Effector CD4-positive, alpha-beta T cell (primary cell): ENCODE measurements around the gene TTLL7.
"Not testable (repeated sequence)": the region's sequence is repeated elsewhere in the genome, so short reads cannot be mapped to it uniquely, and the experiment has no call there.

Experiments
- DNase-seq: peaks from one replicate; pipeline ENCODE4 v3.0.0-alpha.2; 2020

The TTLL7 gene

DNA sequence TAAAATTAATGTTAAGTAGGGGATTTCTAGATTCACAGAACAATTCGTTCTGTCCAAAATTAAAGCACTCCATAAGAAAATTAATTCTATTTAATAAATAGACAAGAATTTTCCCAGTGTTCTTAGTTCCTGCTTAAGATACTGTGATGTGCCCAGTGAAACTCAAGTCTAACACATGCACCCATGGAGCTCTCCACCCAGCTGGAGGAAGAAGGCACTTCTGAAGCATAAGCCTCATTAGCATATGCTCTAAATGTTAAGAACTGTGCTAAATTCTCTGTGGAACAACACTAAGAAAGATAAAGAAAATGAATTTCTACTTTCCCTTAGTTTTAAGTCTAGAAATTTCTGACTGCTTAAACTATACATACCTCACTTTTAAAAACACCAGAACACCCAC lies 71.2 kb downstream of the TTLL7 start:
- DNase-seq: no peak

DNA sequence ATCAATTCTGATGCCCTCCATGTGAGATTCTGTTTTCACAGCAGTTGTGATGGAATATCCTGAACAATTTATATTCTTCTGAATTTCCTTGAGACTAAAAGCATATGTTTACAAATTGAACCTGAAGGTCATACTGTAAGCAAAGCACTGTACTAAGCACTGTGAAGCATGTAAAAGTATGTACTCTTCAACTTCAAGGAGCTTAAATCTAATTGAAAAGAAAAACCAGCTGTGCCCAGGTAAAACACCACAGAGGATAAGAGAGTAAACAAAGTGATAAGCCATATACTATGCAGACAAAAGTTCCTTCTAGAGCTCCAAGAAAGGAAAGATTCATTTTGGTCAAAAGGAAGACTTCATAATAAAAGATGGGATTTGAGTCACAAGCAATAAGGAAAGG lies 71.9 kb downstream of the TTLL7 start:
- no peak for DNase-seq

DNA sequence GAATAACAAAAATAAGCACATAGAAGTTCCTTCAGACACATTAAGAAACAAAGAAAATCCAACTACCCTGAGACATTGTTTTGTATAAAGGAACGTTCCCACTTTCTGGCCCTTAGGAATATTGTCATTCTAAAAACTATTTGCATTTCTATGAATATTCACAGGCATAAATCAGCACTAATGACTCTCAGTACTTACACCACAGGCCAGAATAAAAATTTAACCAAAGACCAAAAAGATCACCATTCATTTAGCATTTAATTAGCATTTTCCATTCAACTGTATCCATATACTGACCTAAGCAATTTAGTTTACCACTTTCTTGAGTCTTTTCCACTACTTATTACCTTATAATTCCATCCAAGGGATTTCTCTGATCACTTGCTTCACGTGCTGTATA lies 75.4 kb downstream of the TTLL7 start:
- DNase-seq: no peak

DNA sequence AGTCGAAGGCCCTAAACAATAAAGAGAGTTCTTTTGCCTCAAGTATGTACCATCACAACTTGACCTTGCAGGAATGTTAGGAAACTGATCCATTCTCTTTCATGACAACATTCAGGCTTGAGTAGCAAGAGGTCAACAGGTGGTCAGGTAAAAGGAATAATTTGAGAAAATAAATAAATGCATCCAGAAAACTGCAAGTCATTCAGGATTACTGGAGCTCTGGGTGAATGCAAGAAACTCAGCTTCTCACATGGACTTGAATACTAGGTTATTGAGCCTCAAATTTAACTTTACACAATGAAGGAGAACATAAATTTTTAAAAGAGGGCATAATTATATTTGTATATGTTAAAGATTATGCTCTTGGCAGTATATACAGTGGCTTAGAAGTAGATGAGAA lies 76.5 kb downstream of the TTLL7 start:
- no peak for DNase-seq

DNA sequence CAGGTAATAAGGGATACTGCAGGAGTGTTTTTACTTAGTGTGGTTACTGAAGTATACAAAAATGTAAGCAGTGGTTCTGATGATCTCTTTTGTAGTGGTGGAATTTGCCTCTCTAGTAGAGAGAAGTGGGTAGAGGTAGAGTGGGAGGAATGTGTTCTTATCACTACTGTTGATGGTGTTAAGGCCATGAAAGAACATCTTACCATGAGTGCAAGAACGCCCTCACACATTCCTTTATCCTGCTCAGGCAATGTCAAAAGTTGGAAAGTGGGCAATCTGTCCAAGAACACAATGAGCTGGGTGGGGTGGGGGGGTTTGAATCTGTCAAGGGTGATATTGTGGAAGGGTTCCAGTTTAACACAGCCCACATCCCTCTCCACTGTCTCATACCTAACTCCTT lies 78.6 kb downstream of the TTLL7 start:
- no peak for DNase-seq

DNA sequence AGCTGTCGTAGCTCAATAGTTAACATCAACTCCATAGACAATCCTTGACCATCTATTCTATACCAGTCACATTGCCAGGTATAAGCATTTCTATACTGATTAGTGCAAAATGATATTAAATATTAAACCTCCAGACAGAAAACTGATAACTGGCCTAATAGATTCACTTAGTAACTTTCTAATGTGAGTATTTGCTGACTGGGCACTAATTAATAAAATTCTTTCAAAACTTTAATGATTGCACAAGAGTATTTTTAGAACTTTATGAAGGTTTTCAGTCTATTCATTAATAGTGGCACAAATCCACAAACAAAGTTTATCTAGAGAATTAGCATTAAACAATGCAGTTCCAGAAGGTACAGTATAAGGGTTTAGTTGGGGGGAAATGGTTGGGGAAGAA lies 79.1 kb downstream of the TTLL7 start:
- no peak for DNase-seq

DNA sequence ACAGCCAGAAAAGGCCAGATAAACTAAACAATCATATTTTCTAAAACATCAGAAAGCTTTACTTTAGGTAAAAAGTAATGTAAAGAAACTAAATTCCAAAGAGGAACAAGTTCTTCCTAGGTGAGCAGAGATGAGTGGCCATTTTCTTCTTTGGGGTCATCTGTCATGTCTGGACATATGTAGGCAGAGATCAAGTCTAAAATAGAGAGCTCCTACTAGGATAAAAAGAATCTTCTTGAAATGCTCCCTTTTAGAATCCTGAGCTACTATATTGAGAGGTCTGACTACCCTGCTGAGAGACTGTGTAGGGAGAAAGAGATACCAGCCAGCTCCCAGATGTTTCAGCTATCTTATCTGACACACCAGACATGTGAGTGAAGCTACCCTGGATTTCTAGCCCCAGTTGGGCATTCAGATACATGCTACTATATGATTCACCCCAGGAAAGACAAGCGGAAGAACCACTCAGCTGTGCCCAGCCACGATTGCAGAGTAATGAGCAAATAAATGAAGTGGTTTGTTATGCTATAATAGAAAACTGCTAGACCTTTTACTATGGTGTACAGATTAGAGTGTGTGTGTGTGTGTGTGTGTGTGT lies 80.1 kb downstream of the TTLL7 start:
- DNase-seq: no peak

DNA sequence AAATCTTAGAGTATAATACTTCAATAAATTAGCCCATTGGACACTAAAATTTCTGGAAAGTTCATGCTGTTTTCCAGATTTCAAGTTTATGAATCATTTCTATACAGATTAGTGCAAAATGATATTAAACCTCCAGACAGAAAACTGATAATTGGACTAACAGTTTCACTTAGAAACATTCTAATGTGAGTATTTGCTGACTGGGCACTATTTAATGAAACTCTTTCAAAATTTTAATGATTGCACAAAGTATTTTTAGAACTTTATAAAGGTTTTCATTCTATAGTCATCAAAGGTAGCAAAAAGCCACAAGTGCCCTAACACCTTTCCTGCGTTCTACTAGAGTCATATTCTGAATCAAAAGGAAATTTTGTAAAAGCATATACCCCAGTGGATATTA lies 81.0 kb downstream of the TTLL7 start:
- DNase-seq: no peak

DNA sequence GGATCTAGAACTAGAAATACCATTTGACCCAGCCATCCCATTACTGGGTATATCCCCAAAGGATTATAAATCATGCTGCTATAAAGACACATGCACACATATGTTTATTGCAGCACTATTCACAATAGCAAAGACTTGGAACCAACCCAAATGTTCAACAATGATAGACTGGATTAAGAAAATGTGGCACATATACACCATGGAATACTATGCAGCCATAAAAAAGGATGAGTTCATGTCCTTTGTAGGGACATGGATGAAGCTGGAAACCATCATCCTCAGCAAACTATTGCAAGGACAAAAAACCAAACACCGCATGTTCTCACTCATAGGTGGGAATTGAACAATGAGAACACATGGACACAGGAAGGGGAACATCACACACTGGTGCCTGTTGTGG lies 82.8 kb downstream of the TTLL7 start:
- not testable (repeated sequence) for DNase-seq

DNA sequence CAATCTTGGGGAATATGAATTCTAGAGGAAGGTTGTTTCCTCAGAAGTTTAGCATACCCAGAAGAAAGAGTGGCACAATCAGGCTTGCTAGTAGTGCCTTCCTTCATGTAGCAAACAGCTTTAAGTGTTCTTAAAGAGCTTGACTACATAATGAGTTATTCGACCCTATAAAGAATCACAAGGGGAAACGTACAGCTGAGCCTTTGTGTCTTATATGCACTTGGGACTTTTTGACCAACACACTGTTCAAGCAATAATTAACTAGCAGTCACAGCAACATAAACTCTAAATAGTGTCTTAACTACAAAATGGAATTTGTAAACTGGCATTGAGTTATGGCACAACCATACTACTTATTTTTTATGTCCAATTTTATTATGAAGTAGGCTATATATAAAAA lies 86.1 kb downstream of the TTLL7 start:
- DNase-seq: no peak

DNA sequence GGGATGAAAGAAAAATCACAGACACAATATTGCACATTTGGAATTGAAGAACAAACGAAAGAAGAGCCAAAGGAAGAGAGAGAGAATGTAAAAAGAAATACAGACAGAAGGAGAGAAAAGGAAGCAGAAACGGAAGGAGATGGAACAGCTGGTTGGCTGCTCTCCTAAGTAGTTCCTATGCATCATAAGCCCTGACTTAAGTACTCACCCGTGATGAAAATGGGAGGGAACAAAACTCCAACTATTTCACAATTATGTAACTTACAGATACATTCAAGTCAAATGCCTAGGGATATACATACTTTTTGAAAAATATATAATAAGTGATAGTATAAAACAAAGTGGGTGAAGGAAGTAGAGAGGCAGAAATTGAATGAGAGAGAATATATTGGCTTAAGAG lies 88.5 kb downstream of the TTLL7 start:
- no peak for DNase-seq

DNA sequence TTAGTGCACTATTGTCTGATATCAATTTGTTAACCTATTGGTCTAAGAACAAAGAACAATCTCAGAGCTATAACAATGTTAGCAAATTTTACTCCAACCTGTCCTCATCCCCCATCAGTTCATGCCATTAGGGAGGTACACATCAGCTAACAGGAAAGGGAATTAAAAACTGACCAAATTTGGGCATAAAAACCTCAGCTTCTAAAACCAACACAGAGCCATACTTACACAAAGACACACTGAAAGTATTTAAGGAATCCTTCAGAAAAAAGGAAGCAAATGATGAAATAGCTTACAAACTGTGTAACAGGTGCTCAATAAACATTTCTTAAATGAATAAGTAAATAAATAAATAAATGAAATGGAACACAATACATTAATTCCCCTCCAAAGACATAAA lies 89.2 kb downstream of the TTLL7 start:
- DNase-seq: no peak

DNA sequence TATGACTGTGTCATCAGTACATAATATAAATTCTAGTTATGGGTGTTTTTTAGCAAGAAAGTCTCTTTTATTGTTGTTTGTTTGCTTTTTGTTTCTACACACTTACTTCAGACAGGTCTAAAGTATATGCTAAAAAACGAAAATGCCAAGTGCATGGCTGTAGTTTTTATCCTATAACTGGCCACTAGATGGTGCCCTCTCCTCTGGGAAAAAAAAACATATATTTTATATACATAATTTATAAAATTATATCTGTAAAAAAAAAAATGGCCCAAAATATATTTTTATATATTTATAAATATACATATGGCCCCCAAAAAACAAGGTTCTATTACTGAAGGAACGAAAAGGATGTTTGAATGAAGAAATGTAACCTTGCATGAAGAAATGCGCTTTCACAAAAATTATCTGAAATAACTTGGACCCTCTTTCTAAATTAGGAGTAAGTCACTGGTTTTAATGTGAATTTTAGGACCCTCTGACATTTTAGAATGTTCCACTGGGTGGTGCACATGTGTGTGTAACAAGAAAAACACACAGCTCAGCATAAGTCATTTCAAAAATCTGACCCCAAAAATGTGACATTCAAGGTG lies 93.5 kb downstream of the TTLL7 start:
- no peak for DNase-seq

DNA sequence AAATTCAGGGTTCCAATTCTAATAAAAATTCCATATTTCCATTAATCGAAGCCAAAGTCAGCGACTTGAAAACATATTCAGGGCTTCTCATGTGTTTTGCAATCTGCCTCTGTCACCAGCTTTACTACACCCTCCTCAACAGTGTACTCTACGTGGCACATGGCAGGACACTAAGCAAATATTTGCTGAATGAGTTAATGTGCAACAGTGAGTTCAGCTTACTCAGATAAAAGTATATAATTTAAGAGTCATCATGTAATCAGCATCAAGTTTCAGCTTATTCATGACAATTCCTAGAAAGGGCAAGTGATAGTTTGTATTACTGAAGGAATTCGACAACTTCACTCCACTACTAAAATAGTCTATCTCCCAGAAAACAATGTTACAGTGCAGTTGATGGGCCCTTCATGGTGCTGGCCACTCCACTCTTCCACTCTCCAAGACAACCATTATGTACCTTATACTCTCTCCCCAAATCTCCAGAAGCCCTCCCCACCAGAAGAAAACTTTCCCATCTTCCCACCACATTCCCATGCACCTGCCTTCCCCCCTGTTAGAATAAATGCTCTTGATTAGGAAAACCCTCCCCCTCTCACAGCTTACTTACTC lies 97.3 kb downstream of the TTLL7 start:
- DNase-seq: no peak

DNA sequence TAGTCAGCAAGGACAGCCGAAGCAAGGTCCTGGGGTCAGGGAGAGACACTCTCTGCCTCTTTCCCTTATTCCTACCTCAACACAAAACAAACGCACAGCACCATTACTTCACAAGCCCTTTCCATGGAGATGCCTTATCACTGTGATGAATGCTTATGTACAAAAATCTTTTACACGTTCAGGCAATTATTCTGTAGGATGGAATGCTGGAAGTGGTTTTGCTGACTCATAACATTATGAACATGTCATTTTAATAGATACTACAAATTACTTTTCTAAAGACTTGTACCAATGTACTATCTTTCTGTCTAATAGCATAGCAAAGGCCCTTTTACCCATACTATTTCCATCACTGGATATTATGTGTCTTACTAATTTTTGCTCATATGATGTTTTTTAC lies 98.4 kb downstream of the TTLL7 start:
- DNase-seq: no peak

DNA sequence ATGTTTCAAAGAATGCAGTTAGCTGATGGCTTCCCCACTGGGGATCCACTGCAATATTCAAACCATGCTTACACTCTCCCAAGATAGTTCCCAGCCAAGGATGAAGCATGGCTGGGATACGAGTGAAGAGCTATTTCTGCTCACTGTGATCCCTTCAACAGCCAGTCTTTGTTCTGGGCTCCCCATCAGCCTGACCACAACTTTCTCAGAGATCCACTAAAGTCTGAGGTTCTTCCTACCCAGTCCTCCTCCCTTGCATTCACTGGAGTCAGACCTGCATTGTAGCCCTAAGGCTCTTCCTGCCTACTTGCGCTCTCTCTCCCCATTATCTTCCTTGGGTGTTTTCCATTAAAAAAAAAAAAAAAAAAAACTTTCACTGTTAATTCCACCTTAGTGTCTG lies 101.4 kb downstream of the TTLL7 start:
- no peak for DNase-seq

DNA sequence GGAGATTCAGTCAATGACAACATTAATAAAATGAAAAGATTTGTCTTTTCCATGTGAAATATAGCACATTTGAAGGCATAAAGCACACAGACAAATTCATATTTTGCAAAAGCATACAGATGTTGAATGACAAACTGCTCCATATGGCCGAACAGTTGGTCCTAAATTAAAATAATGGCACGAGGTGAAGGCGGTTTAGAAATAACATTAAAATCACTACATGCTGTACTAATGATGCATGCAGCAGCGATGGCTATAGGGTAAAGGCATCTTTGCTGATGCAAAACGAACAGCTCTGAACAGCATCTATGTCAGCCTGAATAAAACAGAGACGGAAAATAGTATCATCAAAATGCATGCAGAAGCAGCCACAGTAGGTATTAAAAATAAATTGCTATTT lies 102.6 kb downstream of the TTLL7 start:
- no peak for DNase-seq

DNA sequence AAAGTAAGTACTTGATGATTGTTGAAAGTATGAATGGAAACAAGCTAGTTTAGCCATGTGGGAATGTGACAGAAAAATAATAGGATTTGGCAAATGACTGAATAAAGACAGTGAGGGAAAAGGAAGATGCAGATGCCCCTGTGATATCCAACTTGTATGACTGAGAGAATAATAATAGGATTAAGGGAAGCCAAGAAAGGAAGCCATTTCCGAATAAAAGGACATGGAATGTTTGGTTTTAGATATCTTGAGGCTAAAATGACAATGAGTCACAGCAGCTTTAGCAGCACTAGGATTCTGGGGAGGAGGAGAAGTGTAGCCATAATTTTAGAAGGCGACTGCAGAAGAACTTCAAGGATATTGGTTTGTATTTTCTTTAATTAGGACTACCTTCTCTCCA lies 109.2 kb downstream of the TTLL7 start:
- DNase-seq: no peak

DNA sequence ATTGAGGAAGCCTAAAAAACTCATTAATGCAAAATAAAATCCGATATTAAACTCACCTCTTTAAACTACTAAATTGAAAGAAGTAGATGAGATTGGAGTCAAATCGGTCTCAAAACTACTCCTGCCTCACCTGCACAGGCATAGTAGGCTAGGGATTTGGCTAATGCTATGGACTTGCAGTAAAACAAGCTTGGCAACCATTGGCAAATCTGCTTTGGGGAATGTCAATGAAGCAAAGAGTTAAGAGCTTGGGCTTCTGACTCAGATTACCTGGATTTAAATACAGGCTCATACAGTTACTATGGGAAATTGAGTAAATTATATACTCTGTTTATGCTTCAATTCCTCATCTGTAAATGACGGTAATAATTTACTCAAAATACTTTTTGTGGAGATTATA lies 111.4 kb downstream of the TTLL7 start:
- DNase-seq: no peak

DNA sequence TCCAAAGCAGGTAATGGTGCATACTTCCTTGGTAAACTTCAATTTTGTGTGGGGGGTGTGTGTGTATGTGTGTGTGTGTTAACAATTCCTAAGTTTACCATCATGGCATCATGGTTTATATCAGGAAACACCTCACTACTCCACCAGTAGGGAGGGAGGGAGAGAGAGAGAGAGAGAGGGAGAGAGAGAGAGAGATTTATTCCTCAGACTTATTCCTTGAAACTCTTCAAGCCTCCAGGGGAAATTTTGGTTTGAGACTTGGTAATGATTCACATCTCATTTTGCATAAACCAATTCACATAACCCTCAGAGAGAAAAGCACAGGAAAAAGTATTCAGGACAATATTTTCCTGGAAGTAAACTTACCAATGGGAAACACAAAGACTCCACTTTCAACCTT lies 115.0 kb downstream of the TTLL7 start:
- no peak for DNase-seq

DNA sequence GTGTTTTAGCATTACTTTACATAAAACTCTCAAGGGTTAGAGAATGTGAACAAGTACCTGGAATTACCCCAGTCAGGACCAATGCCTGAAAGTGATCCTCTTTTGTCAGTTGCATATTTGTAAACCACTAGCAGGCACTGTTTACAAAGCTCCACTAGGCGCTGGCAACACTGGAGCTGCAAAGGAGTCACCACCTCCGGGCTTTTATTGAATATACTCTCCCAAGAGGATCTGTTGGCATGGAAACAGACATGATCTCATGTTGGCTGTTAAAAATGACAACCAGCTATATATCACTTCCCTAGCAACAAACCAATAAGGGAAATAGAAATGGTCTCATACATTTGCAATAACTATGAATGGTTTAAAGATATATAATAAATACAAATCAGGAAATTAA lies 116.0 kb downstream of the TTLL7 start:
- DNase-seq: no peak

DNA sequence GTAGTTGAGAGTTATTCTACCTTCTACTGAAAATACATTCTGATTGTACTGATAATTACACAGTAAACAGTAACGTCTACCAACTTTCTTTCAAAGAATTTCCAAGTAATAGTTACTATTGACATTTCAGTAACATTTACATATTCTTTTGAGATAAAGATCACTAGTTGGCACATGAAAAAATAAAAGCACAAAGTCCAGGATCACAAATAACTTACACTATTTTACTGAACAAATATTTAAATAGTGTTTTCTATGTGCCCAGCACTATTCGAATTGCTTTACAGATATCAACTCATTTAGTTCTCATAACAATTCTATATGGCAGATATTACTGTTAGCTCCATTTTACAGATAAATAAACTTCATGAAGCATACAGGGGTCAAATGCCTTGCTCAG lies 126.4 kb downstream of the TTLL7 start:
- no peak for DNase-seq

DNA sequence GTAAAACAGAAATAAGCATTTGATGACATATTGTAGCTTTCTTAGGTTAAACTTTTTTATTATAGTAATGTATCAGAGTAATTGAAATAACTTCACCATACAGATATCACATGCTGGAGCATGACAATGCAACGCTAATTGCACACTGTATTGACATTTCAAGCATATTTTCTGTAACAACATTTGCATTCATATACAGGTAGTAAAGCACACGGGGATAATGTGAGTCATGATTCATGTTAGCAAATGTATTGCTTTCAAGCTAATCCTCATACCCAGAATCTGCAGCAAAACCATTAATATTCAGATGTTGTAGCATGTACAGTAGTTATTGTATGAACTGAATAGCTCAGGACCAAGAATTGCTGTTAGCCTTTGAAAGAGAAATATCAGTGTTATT lies 133.9 kb downstream of the TTLL7 start:
- no peak for DNase-seq

DNA sequence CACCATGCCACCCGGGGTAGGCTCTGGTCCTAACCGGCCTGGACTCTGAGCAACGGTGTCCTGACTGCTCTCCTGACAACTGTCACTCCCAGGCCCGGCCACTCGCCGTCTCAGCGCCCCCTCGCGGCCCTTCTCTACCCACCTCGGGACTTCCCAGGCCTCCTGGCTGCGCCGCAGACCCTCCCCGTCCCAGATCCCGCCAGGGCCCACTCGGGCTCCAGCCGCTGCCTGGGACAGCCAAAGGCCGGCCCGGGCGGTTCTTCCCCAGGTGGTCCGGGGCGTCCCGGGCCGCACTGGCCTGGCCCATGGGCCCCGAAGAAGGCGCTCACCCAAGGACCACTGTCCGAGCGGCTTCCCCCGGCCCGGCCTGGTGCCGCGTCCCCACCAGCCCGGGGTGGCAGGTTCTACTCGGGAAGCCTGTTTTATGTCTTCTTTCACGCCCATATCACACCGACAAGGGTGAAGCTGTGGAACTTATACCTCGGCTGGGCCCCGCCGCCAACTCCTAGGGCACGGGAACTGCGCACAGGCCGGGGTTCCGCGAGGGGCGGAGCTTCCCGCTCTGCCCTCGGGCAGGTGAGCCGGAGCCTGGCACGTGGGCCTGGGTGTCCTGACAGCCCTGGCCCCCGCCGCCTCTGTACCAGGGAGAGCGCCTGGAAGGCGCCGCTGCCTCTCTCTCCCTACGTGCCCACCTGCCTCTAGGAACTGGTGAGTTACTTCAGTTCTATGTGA lies 138.3 kb downstream of the TTLL7 start:
- peak; percentile 50 for DNase-seq
